HG03442 (cell line): ENCODE data around the gene YEATS2.
"Not testable (repeated sequence)": the region's sequence is repeated elsewhere in the genome, so short reads cannot be mapped to it uniquely, and the experiment has no call there.

Source experiments
- ATAC-seq: cut with Tn5 transposase; IDR thresholded peaks from one replicate; pipeline ENCODE4 v1.9.1; 2021; ENCODE audit warnings: mild to moderate bottlenecking, moderate library complexity; ENCODE audit not compliant: unreplicated experiment

YEATS2 gene

DNA sequence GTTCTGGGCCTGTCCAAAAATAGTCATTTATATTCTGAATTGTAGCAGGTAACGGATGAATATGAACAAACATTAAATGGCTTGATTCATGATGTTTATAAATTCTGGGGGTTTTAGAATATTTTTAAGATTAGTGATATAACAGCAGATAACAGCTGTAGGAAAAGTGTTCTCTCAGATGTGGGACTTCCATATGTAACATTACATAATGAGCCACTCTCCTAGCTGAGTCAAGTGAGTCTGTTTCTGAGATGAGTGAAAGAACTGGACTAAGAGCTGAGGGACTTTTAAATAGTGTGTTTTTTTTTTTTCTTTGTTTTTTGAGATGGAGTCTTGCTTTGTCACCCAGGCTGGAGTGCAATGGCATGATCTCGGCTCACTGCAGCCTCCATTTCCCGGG is 13.9 kb downstream of the YEATS2 start:
- ATAC-seq, result no peak

DNA sequence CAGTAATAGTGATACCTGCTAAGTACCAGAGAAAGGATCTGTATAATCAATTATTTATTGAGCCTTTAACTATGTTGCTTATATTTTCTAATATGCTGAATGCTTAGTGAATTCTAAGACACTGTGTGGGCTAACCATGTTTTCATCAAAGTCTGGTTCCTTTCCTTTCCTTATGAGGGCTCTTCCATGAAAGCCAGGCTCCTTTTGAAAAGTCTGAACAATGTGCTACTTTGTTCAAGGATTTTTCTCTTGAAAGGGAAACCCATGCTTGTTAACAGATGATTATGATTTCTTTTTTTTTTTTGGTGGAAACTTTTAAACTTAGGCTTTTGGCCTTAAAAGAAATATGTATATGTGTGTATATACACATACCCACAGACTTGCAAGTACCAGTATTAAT is 17.0 kb downstream of the YEATS2 start:
- no peak for ATAC-seq

DNA sequence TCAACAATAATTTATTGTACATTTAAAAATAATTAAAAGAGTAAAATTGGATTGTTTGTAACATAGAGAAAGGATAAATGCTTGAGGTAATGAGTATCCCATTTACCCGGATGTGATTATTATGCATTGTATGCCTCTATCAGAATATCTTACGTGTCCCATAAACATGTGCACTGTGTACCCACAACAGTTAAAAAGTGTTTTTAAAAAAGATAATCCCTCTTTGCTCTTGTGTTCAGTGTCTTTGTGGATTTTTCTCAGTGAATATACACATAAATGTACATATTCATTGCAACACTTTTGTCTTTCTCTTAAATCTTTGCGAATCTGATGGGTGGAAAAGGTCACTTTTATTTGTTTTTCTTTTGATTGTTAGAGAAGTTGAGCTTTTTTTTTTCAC is 20.4 kb downstream of the YEATS2 start:
- no peak for ATAC-seq

DNA sequence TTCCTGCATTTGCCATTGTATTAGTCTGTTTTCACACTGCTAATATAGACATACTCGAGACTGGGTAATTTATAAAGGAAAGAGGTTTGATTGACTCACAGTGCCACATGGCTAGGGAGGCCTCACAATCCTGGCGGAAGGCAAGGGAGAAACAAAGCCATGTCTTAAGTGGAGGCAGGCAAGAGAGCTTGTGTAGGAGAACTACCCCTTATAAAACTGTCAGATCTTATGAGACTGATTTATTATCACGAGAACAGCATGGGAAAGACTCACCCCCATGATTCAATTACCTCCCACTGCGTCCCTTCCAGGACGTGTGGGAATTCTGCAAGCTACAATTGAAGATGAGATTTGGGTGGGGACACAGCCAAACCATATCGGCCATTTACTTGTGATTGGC is 27.8 kb downstream of the YEATS2 start:
- no peak for ATAC-seq

DNA sequence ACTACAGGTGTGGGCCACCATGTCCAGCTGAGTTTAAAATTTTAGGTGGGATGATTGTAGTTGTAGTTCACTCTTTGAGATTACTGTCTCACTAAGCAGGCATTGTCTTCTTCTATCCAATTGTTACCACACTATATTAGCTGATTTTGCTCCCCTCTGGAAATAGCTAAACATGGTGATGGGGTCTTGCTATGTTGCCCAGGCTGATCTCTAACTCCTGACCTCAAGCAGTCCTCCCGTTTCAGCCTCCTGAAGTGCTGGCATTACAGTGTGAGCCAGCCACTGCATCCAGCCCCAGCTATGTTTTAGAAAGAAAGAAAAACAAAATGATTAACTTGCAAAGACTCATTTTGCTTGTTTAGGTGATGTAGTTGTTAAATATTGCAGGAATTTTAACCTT is 30.6 kb downstream of the YEATS2 start:
- no peak for ATAC-seq

DNA sequence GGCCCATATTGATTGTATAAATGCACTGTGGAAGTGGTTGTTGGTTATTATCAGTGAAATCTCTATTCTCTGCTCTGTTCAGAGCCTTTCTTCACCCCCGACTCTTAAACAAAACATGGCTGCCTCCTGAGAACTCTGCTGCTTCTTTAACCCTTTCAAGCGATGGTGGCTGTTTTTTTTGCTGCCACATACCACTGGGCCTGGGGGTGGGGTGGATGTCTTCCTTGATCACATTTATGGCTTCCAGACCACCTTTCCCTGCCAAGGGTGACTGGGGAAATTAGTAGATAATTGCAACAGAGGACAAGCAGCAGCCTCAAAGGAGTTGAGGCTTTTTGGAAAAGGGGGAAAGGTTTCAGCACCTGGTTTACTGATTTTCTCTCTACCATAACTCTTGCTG is 32.8 kb downstream of the YEATS2 start:
- ATAC-seq, result no peak

DNA sequence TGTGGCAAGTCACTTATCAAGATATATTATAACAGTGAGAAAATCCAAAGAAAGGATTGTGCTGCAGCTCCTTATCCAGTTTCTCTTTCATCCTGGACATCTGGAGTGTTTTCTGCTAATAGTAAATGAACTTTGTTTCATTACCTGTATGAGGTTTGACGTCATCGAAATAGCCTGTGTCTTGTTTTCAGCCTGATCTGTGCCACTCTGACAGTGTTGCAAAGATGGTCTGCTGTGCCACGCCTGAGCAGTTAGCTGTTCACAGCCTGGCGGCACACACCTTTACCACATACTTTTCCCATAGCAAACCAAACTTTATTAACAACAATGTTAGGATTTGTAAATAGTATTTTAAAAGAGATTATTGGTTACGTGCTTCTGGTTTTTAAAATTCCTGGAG is 34.0 kb downstream of the YEATS2 start:
- ATAC-seq, result no peak

DNA sequence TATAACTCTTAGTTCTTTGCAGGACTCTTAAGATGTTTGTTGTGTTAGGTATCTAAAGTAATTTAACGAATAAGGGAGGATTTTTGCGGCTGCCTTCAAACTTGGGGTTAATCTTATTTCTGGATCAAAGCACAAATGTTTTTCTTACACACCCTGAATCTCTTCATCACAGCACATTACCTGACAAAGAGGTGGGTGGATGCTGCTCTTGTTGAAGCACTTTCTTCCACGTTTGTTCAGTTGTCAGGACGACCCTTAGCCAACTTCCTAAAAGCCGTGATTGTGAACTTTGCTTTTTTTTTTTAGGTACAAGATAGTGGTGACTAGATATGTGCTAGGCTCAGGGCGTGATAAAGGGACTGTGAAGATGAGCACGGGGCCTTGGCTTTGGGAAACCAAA is 36.0 kb downstream of the YEATS2 start:
- ATAC-seq, result no peak

DNA sequence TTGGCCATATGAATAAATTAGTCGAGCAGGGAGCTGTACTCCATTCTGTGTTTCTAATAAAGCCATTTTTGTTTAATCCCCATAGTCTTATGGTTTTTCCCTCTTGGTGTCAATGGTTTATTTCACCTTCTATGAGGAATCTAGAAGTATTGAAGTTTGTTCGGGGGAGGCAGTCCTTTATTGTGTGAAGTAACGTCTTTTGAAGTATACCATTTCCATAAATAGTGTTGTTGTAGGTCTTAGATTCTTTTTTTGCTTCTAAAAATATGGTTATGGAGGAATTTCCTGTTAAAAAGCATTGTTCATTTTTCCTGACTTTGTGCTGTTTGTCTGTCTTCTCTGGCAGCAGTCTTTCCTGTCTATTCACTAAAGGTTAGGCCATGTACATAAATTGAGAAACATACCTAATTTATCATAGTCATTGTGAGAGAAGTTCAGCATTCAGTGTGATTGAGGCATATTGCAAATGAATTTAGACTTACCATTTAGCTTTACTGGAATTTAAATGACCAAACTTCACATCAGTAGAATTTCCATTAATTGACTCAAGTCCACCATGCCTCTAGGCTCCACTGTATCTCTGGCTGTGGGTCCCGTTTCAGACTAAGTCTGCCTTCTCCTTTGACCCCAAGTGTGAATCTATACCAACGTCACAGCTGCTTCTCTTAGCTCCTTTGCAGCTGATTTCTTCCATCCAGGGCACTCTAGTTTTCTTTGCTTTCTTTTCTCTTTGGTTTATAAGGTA is 37.3 kb downstream of the YEATS2 start:
- no peak for ATAC-seq

DNA sequence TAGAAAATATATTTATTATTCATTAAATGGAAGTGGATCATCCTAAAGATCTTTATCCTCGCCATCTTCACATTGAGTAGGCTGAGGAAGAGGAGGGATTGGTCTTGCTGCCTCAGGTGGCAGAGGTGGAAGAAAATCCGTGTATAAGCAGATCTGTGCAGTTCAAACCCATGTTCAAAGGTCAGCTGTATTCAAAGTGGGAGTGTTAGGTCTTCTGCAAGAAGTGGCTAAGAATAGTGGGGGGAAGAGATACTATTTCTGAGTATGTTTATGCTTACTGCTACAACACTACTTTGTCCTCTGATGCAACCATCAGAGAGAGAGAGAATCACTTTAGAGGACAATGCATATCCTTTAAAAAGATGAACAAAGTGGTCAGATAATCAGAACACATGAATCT is 39.5 kb downstream of the YEATS2 start:
- ATAC-seq, result no peak

DNA sequence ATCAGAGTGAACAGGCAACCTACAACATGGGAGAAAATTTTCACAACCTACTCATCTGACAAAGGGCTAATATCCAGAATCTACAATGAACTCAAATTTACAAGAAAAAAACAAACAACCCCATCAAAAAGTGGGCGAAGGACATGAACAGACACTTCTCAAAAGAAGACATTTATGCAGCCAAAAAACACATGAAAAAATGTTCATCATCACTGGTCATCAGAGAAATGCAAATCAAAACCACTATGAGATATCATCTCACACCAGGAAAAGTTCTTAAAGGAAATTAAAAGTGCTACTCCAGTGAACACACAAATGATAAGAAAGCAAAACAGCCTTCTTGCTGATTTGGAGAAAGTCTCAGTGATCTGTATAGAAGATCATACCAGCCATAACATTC is 42.6 kb downstream of the YEATS2 start:
- ATAC-seq, result not testable (repeated sequence)

DNA sequence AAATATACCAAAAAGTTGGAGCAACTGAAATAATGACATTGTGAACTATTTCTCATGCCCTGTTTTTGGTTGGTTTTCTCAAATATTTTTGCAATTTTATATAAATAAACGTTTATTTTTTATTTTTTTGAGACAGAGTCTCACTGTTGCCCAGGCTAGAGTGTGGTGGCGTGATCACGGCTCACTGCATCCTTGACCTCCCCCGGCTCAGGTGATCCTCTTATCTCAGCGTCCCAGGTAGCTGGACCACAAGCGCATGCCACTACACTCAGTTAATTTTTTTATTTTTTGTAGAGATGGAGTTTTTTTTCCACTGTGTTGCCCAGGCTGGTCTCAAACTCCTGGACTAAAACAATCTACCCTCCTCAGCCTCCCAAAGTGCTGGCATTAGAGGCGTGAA is 45.6 kb downstream of the YEATS2 start:
- ATAC-seq, result no peak

DNA sequence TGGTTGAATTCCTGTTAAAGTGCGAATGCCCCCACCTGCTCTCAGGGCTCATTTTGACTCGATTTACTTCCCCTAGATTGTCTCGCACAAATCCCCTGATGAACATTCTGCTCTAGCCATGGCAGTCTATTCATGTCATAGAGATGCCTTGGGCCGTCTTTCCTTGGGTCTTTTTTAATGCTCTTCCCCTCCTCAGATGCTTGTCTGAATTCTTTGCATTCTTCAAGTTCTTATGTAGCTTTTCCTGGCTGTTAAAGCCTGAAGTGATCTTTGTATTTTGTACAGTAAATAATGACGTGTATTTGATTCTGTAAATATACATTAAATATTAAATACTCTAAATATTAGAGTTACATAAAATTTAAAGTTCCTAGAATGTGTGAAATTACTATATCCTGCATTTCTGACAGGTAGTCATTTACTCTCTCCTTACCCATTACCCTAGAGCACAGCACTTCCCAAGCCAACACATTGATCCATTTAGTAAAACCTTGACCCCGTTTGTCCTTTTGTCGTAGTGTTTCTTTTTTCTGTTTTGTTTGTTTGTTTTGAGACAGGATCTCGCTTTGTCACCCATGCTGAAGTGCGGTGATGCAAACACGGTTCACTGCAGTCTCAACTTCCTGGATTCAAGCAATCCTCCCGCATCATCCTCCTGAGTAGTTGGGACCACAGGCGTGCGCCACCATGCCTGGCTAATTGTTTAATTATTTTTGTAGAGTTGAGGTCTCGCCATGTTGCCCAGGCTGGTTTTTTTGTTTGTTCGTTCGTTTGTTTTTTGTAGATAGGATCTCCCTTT is 47.9 kb downstream of the YEATS2 start:
- ATAC-seq, result no peak

DNA sequence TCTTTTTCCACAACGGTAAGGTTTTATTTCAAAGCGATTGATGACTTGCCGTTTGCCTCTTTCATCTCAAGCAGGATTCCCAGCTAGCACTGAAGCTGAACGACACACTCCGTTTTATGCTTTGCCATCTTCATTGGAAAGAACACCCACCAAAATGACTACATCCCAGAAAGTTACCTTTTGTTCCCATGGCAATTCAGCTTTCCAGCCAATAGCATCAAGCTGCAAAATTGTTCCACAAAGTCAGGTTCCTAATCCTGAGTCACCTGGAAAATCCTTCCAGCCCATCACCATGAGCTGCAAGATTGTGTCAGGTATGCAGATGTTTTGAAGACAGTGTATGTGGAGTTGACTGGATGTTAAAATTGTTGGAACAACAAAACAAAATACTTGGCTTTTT is 56.5 kb downstream of the YEATS2 start:
- no peak for ATAC-seq

DNA sequence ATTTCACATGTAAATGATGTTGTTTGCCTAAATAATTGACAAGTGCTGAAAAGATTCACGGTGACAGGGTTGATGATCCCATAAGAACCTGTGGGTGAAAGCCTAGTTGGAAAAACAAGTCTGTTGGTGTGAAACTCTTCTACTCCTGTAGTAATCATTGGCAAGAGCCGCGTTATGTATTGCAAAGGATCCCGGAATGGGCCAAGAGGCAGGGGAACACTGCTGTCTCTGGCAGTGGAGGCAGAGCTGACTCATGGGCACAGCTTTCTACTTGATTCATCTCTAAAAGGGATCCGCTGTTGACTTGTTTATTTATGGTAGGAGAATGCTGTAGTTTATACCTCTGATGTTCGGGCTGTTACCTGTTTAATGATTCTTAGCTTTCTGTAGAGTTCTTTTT is 64.7 kb downstream of the YEATS2 start:
- ATAC-seq, result no peak

DNA sequence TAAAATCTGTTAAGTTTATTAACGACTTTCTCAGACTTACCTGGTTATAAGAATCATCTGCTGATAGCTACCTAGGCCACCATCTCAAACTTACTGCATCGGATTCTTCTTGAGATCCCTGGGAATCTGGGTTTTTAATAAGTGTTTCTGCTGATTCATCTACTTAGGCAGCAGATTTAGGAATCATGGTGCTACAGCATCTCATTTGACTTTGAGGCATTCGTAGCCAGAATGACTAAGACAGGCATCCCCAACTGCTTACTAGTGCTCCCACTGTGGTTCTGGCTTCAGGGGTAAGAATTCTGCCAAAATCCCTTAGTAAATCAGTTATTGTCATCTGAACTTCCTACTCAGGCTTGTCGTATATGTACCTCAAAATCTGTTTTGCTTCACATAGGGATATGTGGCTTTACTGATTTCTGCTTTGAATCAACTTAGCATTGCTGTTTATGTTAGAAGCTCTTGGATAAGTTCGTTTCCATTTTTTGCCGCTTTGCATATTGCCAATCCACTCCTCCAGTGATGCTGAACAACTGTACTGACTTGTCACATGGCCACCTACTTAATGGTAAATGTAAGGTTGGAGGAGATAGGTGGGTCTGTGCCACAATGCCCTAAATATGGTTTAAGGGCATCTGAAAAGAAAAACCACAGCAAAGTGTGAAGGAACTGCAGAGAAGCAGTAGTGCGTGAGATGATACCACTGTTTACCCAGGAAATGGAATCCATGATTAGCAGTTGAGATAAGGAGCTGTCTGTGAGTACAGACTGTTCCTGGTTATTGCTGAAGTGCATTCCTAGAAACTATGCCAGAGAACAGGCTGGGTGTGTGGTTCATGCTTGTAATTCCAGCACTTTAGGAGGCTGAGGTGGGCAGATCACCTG is 67.5 kb downstream of the YEATS2 start:
- no peak for ATAC-seq

DNA sequence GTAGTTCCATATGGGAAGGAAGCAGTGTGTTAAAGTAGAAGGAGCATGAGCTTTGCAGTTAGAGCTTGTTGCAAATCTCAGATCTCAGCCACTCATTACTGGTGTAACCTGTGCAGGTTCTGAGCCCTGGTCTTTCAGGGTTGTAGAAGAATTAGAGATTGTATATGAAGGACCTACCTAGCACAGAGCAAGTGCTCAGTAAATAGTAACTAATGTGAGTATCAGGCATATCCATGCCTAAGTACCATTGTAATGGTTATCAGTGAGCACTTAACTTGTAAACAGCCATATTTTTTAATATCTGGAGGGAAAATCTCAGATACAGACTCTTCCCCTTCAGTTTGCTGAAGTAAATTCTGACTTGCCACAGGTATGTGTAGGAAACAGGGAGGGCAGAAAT is 68.5 kb downstream of the YEATS2 start:
- ATAC-seq, result no peak

DNA sequence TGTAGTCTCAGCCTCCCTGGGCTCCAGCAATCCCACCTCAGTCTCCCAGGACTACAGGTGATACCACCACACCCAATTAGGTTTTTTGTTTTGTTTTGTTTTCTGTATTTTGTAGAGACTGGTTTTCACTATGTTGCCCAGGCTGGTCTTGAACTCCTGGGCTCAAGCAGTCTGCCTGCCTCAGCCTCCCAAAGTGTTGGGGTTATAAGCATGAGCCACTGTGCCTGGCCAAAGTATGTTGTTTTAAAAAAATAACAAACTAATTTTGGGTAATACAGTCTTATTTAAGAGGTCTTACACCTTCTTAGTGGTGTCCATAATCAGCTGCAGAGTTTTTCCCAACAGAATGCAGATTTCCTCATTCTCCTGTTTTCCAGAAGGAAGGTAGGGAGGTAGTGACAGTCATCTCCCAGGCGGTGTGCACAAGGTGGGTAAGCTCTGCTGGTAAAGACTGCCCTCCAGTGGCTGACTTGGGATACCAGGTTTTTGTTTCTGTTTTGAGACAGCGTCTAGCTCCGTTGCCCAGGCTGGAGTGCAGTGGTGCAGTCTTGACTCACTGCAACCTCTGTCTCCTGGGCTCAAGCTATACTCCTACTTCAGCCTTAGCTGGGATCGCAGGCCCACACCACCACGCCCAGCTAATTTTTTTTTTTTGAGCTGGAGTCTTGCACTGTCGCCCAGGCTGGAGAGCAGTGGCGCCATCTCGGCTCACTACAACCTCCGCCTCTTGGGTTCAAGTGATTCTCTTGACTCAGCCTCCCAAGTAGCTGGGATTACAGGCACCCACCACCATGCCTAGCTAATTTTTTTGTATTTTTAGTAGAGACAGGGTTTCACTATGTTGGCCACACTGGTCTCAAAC is 69.4 kb downstream of the YEATS2 start:
- peak; percentile 63 for ATAC-seq

DNA sequence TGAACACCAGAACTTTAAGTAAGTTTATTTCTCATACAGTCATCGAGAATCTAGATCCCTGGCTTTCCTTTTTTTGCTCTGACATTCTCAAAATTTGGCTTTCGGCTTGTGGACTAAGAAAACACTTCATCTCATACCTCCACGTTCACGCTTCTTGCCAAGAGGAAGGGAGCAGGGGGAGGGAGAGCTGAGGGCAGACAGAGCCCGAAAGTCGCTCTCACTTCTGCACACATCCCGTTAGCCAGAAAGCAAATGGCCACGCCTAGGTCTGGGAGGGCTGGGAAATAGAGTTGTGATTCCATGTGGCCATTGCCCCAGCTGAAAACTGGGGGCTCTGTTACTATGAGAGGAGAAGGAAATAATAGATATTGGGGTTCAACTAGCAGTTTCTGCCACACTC is 70.5 kb downstream of the YEATS2 start:
- ATAC-seq, result no peak

DNA sequence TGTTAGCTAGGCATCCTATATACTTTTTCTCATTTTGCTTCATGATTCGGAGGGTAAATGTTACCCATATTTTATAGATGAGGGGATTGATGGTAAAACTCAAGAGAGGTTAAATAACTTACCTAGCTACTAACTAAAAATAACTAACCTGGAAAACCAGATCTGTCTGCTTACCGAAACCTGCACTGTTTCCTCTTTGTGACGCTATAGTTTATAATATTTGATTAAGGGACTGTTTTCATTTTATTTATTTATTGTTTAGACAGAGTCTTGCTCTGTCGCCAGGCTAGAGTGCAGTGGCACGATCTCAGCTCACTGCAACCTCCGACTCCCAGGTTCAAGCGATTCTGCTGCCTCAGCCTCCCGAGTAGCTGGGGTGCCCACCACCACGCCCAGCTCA is 71.9 kb downstream of the YEATS2 start:
- no peak for ATAC-seq

DNA sequence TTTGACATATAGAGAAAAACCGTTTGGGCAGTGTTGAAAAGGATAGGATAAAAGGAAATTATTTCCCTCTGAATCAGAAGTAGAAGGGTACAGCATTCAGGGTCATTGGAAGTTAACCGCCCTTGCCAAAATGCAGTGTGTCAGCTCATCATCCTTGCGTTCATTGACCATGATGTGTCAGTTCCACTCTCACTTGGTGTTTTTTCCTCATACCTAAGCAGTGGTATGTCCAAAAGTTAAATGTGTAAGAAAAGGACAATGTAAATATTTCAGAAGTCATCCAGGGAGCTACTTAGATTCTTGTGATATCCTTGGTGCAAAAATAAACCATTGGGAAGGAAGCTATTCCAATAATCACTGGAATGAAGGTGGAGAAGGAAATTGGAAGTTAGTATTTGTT is 77.0 kb downstream of the YEATS2 start:
- no peak for ATAC-seq
